WTC11 (cell line): Measurements from ENCODE around the gene CDC14C.

Source experiments
- JUN ChIP-seq: sonication (generic); formaldehyde crosslinking; IDR thresholded peaks from 2 replicates; pipeline ENCODE4 v1.8.0; 2023; ENCODE audit warnings: mild to moderate bottlenecking, missing genetic modification reagents
- TF ChIP-seq, protein P1 (sequence below): fragments of 200-600 bp; IDR thresholded peaks from 2 replicates; pipeline ENCODE4 v1.8.0; 2022; ENCODE audit warnings: antibody characterized with exemption
- TF ChIP-seq, protein P2 (sequence below): fragments of 250-450 bp; sonication (Bioruptor Pico); IDR thresholded peaks from 2 replicates; pipeline ENCODE4 v1.8.0; 2021; ENCODE audit warnings: mild to moderate bottlenecking

DNA sequence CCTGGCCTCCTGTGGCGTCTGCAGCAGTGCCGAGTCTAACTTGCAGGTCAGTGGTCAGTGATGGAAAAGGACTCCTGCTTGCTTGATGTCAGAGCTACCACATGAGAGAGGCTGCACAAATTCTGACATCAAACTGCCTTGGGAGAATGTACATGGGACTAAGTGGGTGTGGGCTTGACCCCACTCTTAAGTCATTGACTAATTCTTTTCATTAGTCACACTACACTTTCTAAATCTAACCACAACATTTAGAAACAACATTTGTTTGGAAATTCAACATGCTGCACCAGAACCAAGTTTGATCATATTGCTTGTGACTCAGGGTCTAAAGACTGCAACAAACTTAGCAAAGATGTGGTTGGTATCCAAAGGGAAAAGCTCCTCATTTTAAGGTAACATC lies 24.4 kb upstream of the CDC14C start:
- TF ChIP-seq, protein P1, sequence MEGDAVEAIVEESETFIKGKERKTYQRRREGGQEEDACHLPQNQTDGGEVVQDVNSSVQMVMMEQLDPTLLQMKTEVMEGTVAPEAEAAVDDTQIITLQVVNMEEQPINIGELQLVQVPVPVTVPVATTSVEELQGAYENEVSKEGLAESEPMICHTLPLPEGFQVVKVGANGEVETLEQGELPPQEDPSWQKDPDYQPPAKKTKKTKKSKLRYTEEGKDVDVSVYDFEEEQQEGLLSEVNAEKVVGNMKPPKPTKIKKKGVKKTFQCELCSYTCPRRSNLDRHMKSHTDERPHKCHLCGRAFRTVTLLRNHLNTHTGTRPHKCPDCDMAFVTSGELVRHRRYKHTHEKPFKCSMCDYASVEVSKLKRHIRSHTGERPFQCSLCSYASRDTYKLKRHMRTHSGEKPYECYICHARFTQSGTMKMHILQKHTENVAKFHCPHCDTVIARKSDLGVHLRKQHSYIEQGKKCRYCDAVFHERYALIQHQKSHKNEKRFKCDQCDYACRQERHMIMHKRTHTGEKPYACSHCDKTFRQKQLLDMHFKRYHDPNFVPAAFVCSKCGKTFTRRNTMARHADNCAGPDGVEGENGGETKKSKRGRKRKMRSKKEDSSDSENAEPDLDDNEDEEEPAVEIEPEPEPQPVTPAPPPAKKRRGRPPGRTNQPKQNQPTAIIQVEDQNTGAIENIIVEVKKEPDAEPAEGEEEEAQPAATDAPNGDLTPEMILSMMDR: no peak
- TF ChIP-seq, protein P2, sequence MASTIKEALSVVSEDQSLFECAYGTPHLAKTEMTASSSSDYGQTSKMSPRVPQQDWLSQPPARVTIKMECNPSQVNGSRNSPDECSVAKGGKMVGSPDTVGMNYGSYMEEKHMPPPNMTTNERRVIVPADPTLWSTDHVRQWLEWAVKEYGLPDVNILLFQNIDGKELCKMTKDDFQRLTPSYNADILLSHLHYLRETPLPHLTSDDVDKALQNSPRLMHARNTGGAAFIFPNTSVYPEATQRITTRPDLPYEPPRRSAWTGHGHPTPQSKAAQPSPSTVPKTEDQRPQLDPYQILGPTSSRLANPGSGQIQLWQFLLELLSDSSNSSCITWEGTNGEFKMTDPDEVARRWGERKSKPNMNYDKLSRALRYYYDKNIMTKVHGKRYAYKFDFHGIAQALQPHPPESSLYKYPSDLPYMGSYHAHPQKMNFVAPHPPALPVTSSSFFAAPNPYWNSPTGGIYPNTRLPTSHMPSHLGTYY (CRISPR knock-in tag): no peak
- no peak for TF ChIP-seq JUN (CRISPR knock-in tag)
